HG03045 (cell line): ENCODE data around the gene POR.
"Not testable (repeated sequence)": the region's sequence is repeated elsewhere in the genome, so short reads cannot be mapped to it uniquely, and the experiment has no call there.

ENCODE experiments used
- ATAC-seq: cut with Tn5 transposase; IDR thresholded peaks from one replicate; pipeline ENCODE4 v1.9.1; 2021; ENCODE audit warnings: mild to moderate bottlenecking, moderate library complexity; ENCODE audit not compliant: unreplicated experiment

The POR gene

GRCh38 chr7:75914655-75915415 lies at the start of gene POR:
TSS of gene POR (plus strand) at chr7:75915155. CDS start at chr7:75954002, 38,847 bp downstream.
- ATAC-seq = peak; percentile 89

GRCh38 chr7:75866114-75866488 lies 48.9 kb upstream of the POR start:
- ATAC-seq = no peak

GRCh38 chr7:75866489-75867389 lies 48.2 kb upstream of the POR start:
- no peak for ATAC-seq

GRCh38 chr7:75867390-75867717 lies 47.6 kb upstream of the POR start:
- ATAC-seq = no peak

- no peak for ATAC-seq
Observed at GRCh38 chr7:75868153-75868552, 46.8 kb upstream of the POR start.

- ATAC-seq = no peak
Observed at GRCh38 chr7:75869776-75870379, 45.1 kb upstream of the POR start.

GRCh38 chr7:75870557-75871161 lies 44.3 kb upstream of the POR start:
- ATAC-seq = no peak

- no peak for ATAC-seq
Observed at GRCh38 chr7:75872073-75872782, 42.7 kb upstream of the POR start.

GRCh38 chr7:75874180-75874579 lies 40.8 kb upstream of the POR start:
- not testable (repeated sequence) for ATAC-seq

GRCh38 chr7:75875113-75876080 lies 39.6 kb upstream of the POR start:
- ATAC-seq = no peak

GRCh38 chr7:75876126-75876881 lies 38.7 kb upstream of the POR start:
- ATAC-seq = no peak

- peak; percentile 25 for ATAC-seq
Observed at GRCh38 chr7:75878312-75878768, 36.6 kb upstream of the POR start.

GRCh38 chr7:75878769-75879611 lies 36.0 kb upstream of the POR start, which contains the start of gene RHBDD2:
TSS of gene RHBDD2 (plus strand) at chr7:75879034. CDS start at chr7:75879083, 49 bp downstream.
- peak; percentile 95 for ATAC-seq

GRCh38 chr7:75879771-75880184 lies 35.2 kb upstream of the POR start:
- no peak for ATAC-seq

GRCh38 chr7:75880242-75880641 lies 34.7 kb upstream of the POR start:
- ATAC-seq = no peak

GRCh38 chr7:75881436-75882095 lies 33.4 kb upstream of the POR start:
- ATAC-seq = no peak

GRCh38 chr7:75883265-75883824 lies 31.6 kb upstream of the POR start:
- not testable (repeated sequence) for ATAC-seq
